Osteoblast (primary cell): ENCODE results near the gene SEL1L. TPM values are rescaled to one million over a fixed set of nuclear protein-coding genes. Genes with fewer than 3 reads are reported as not detected.
"Not testable (repeated sequence)": the region's sequence is repeated elsewhere in the genome, so short reads cannot be mapped to it uniquely, and the experiment has no call there.

ENCODE experiments used
- DNase-seq: peaks from one replicate; pipeline ENCODE4 v3.0.0; 2011; ENCODE audit warnings: low spot score, mixed read lengths; ENCODE audit not compliant: insufficient read length; ENCODE audit errors: missing footprints
- H2AFZ ChIP-seq: 2 replicates; pipeline ENCODE4 v1.6.0; 2011; ENCODE audit warnings: mild to moderate bottlenecking, low read length
- H3K27ac ChIP-seq: 2 replicates; pipeline ENCODE4 v1.5.1; 2011; ENCODE audit warnings: mild to moderate bottlenecking, low read depth, low read length, moderate library complexity
- H3K27me3 ChIP-seq: 2 replicates; pipeline ENCODE4 v1.6.0; 2012; ENCODE audit warnings: mild to moderate bottlenecking, control low read depth, inconsistent platforms, low read length, moderate library complexity; ENCODE audit not compliant: insufficient read depth
- H3K36me3 ChIP-seq: 2 replicates; pipeline ENCODE4 v1.5.1; 2011; ENCODE audit warnings: mild to moderate bottlenecking, low read length, control low read depth, moderate library complexity; ENCODE audit not compliant: insufficient read depth
- H3K4me1 ChIP-seq: 2 replicates; pipeline ENCODE4 v1.5.1; 2011; ENCODE audit warnings: mild to moderate bottlenecking, low read length, control low read depth, moderate library complexity; ENCODE audit not compliant: insufficient read depth
- H3K4me2 ChIP-seq: 2 replicates; pipeline ENCODE4 v1.6.0; 2011; ENCODE audit warnings: mild to moderate bottlenecking, low read length; ENCODE audit not compliant: insufficient read depth
- H3K4me3 ChIP-seq: fragments of 200-600 bp; sonication (generic); 3 replicates; pipeline ENCODE4 v1.5.1; 2012; ENCODE audit warnings: mild to moderate bottlenecking, low read length, inconsistent platforms; ENCODE audit not compliant: insufficient read depth
- H3K79me2 ChIP-seq: 2 replicates; pipeline ENCODE4 v1.6.0; 2012; ENCODE audit warnings: mild to moderate bottlenecking, low read length, control low read depth, inconsistent platforms; ENCODE audit not compliant: insufficient read depth
- H3K9me3 ChIP-seq: 2 replicates; pipeline ENCODE4 v1.5.1; 2011; ENCODE audit warnings: low read depth, low read length, control low read depth
- H4K20me1 ChIP-seq: 2 replicates; pipeline ENCODE4 v1.6.0; 2012; ENCODE audit warnings: mild to moderate bottlenecking, low read length, control low read depth; ENCODE audit not compliant: insufficient read depth
- CTCF ChIP-seq: IDR thresholded peaks from 2 replicates; pipeline ENCODE4 v1.5.1; 2011; ENCODE audit warnings: mild to moderate bottlenecking, low read depth, low read length, moderate library complexity; ENCODE audit errors: extremely low read depth
- total RNA-seq: library from RNA; depleted of rRNA; stranded (reverse); fragments of >200 nt; gene quantifications from 2 replicates; pipeline ENCODE4 v1.2.3, GENCODE V29; 2012

SEL1L gene
- total RNA-seq, 1 donor: 151 TPM

DNA sequence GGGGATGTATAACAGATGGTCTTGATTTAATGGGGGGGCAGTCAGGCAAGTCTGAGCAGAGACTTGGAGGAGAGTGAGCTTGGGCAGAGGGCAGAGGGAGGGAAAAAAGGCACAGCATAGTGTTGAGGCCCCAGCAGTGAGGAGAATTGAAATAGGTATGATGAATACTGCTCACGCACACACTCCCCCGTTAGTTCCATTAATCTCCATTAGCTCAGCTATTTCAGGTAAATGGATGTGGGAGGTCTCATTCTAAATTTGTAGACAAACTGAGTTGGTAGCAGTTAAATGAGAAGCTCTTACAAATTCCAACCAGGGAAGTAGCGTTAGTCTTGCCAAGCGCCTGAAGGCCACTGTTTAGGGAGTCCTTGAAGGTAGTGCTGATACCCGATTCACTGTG lies 66.8 kb downstream of the SEL1L start:
- no peaks in the 10 kb centered on the region for H3K27me3 ChIP-seq
- H3K27ac ChIP-seq: no peak overlapping the region
- no peaks in the 10 kb centered on the region for H4K20me1 ChIP-seq
- no peak overlapping the region for H3K4me3 ChIP-seq
- H3K36me3 ChIP-seq: no peaks in the 10 kb centered on the region
- H3K79me2 ChIP-seq: no peaks in the 10 kb centered on the region
- DNase-seq: no peak
- H3K4me1 ChIP-seq: no peaks in the 10 kb centered on the region
- H3K9me3 ChIP-seq: no peaks in the 10 kb centered on the region
- no peak overlapping the region for H2AFZ ChIP-seq
- no peak overlapping the region for H3K4me2 ChIP-seq
- no peak for TF ChIP-seq CTCF

- H3K9me3 ChIP-seq: no peaks in the 10 kb centered on the region
- TF ChIP-seq CTCF: no peak
- no peaks in the 10 kb centered on the region for H3K79me2 ChIP-seq
Measured at GRCh38 chr14:81465507-81466228, 68.0 kb downstream of the SEL1L start.

DNA sequence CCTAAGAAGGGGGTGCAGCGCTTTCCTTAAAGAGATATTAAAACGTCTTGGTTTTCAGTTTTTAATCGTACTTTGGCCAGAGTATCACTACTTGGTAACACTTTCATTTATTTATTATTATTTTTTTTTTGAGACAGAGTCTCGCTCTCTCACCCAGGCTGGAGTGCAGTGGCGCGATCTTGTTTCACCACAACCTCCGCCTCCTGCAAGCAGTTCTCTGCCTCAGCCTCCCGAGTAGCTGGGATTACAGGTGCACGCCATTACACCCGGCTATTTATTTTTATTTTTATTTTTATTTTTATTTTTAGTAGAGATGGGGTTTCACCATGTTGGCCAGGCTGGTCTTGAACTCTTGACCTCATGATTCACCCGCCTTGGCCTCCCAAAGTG lies 68.7 kb downstream of the SEL1L start:
- DNase-seq, H3K9me3 ChIP-seq, H3K79me2 ChIP-seq, H4K20me1 ChIP-seq, H3K27me3 ChIP-seq, H3K36me3 ChIP-seq, H3K4me1 ChIP-seq: not testable (repeated sequence)
- Histone ChIP-seq H3K4me3 (peak overlapping the region; percentile 75), H2AFZ (peak overlapping the region; percentile 97), H3K4me2 (peak overlapping the region; percentile 99), H3K27ac (peak overlapping the region; percentile 33)

More at GRCh38 chr14:81465507-81466228, 68.0 kb downstream of the SEL1L start:
- Histone ChIP-seq H3K4me1 (no peaks in the 10 kb centered on the region), H3K36me3 (no peaks in the 10 kb centered on the region), H3K27ac (no peak overlapping the region), H4K20me1 (no peaks in the 10 kb centered on the region), H2AFZ (no peak overlapping the region), H3K4me2 (no peak overlapping the region), H3K27me3 (no peaks in the 10 kb centered on the region), H3K4me3 (no peak overlapping the region)
- DNase-seq: no peak

DNA sequence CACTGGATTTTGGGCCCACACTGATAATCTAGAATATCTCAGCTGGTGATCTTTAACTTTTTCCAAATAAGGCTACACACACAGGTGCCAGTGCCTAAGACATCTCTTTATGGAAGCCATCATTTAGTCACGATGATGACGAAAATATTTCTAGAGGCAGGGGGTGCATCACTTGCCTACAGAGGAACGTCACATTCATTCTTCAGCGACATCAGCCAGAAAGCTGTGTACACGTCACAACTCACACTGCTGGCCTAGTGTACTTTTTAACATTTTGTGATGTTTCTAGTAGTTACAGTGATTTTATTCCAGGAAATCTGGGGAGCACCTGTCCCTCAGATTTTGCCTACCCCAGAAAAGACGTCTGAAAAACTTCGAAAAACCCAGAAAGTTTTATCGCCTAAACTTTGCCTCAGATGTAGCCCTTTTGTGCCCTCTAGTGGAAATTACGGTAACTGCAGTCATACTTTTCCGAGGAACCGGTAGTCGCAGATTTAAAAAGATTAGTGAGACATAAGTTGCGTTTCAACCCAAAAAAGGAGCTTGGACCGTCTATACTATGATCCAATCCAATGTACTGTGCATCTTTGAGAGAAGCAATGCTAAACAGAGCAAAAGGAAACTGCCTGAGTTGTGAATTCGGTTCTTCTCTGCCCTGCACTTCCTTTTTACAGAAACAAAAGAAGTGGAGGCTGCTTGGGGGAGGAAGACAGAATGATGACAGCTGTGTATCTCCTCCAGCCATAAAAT lies 69.2 kb downstream of the SEL1L start:
- peak overlapping the region; percentile 97 for H2AFZ ChIP-seq
- H3K4me3 ChIP-seq: peak overlapping the region; percentile 75
- no peaks in the 10 kb centered on the region for H3K79me2 ChIP-seq
- H3K4me2 ChIP-seq: peak overlapping the region; percentile 99
- H3K36me3 ChIP-seq: no peaks in the 10 kb centered on the region
- peak; percentile 87 for TF ChIP-seq CTCF
- H3K27me3 ChIP-seq: no peaks in the 10 kb centered on the region
- peak; percentile 67 for DNase-seq
- no peaks in the 10 kb centered on the region for H3K4me1 ChIP-seq
- peak overlapping the region; percentile 33 for H3K27ac ChIP-seq
- no peaks in the 10 kb centered on the region for H3K9me3 ChIP-seq
- H4K20me1 ChIP-seq: no peaks in the 10 kb centered on the region

DNA sequence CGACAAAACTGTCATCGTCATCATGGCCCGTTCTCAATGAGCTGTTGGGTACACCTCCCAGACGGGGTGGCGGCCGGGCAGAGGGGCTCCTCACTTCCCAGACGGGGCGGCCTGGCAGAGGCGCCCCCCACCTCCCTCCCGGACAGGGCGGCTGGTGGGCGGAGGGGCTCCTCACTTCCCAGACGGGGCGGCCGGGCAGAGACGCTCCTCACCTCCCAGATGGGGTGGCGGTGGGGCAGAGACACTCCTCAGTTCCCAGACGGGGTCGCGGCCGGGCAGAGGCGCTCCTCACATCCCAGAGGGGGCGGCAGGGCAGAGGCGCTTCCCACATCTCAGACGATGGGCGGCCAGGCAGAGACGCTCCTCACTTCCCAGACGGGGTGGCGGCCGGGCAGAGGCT lies 71.3 kb downstream of the SEL1L start:
- not testable (repeated sequence) for H3K36me3 ChIP-seq, H3K27ac ChIP-seq

More for the DNA sequence above, 71.3 kb downstream of the SEL1L start:
- not testable (repeated sequence) for H3K27me3 ChIP-seq, H2AFZ ChIP-seq, H3K9me3 ChIP-seq, H3K79me2 ChIP-seq, H3K4me2 ChIP-seq, H3K4me1 ChIP-seq, H4K20me1 ChIP-seq, DNase-seq, H3K4me3 ChIP-seq
